ENCODE data around the gene SAA2. TPM values are rescaled to one million over a fixed set of nuclear protein-coding genes. Genes with fewer than 3 reads are reported as not detected.
A peak's percentile ranks its signal among the peaks of the same experiment; 100 is the strongest.
"Not testable (repeated sequence)": the region's sequence is repeated elsewhere in the genome, so short reads cannot be mapped to it uniquely, and the experiment has no call there.

SAA2 gene
- total RNA-seq, 1 experiment from 2014 or later: not detected

GRCh38 chr11:18261721-18262120, 13.3 kb upstream of the SAA2 start:
- Histone ChIP-seq H3K36me3 (ENCODE audit: insufficient read depth, low read length) (no peaks in the 10 kb centered on the region), H3K9ac (ENCODE audit: low read length) (no peak overlapping the region), H3K4me2 (ENCODE audit: low read depth, low read length, poor library complexity, severe bottlenecking) (no peak overlapping the region), H3K4me3 (ENCODE audit: low read length) (no peak overlapping the region), H3K9me3 (ENCODE audit: low read length) (no peaks in the 10 kb centered on the region), H2AFZ (ENCODE audit: low read length) (no peak overlapping the region), H3K9me2 (replicated peaks; ENCODE audit: insufficient read depth, low read length) (no peaks in the 10 kb centered on the region), H3K79me2 (ENCODE audit: low read length) (no peaks in the 10 kb centered on the region), H3K4me1 (ENCODE audit: low read length) (no peaks in the 10 kb centered on the region), H3K27ac (ENCODE audit: low read length) (no peak overlapping the region), H3K27me3 (ENCODE audit: low read length) (no peaks in the 10 kb centered on the region), H4K20me1 (ENCODE audit: insufficient read depth, low read depth, low read length) (no peaks in the 10 kb centered on the region)
- no peak for DNase-seq

DNA sequence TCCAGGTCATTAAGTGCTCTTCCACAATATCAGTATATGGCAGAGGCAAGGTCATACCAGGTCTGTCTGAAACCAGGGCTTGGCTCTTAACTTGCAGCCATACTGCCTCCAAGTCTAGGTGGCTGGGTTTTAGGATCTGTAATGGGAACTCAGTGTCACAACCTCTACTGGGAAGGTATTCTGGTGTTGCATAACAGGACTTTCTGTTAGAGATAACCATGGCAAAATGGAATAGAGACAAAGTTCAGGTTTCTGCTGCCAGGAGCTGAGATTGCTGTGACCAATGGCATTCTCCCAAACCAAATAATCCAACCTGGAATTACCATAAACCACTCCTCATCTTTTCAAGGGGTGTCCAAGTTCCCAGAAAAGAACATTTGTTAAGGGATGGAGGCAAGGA, 10.8 kb upstream of the SAA2 start:
- H3K27me3 ChIP-seq (ENCODE audit: low read length): no peaks in the 10 kb centered on the region
- H2AFZ ChIP-seq (ENCODE audit: low read length): no peak overlapping the region
- H3K9ac ChIP-seq (ENCODE audit: low read length): no peak overlapping the region
- H3K9me3 ChIP-seq (ENCODE audit: low read length): no peaks in the 10 kb centered on the region
- H3K27ac ChIP-seq (ENCODE audit: low read length): no peak overlapping the region
- H3K9me2 ChIP-seq (replicated peaks; ENCODE audit: insufficient read depth, low read length): no peaks in the 10 kb centered on the region
- H3K36me3 ChIP-seq (ENCODE audit: insufficient read depth, low read length): no peaks in the 10 kb centered on the region
- no peaks in the 10 kb centered on the region for H4K20me1 ChIP-seq (ENCODE audit: insufficient read depth, low read depth, low read length)
- DNase-seq: no peak
- no peak overlapping the region for H3K4me3 ChIP-seq (ENCODE audit: low read length)
- H3K4me2 ChIP-seq (ENCODE audit: low read depth, low read length, poor library complexity, severe bottlenecking): no peak overlapping the region
- H3K79me2 ChIP-seq (ENCODE audit: low read length): no peaks in the 10 kb centered on the region
- no peaks in the 10 kb centered on the region for H3K4me1 ChIP-seq (ENCODE audit: low read length)

- Histone ChIP-seq H3K9me3 (ENCODE audit: low read length) (no peaks in the 10 kb centered on the region), H4K20me1 (ENCODE audit: insufficient read depth, low read depth, low read length) (no peaks in the 10 kb centered on the region), H3K9ac (ENCODE audit: low read length) (no peak overlapping the region), H3K9me2 (replicated peaks; ENCODE audit: insufficient read depth, low read length) (no peaks in the 10 kb centered on the region), H3K79me2 (ENCODE audit: low read length) (no peaks in the 10 kb centered on the region), H2AFZ (ENCODE audit: low read length) (no peak overlapping the region), H3K4me1 (ENCODE audit: low read length) (no peaks in the 10 kb centered on the region), H3K27ac (ENCODE audit: low read length) (no peak overlapping the region), H3K36me3 (ENCODE audit: insufficient read depth, low read length) (no peaks in the 10 kb centered on the region), H3K27me3 (ENCODE audit: low read length) (no peaks in the 10 kb centered on the region), H3K4me2 (ENCODE audit: low read depth, low read length, poor library complexity, severe bottlenecking) (no peak overlapping the region), H3K4me3 (ENCODE audit: low read length) (no peak overlapping the region)
- no peak for DNase-seq
Observed at GRCh38 chr11:18254781-18255361, 6.4 kb upstream of the SAA2 start.

DNA sequence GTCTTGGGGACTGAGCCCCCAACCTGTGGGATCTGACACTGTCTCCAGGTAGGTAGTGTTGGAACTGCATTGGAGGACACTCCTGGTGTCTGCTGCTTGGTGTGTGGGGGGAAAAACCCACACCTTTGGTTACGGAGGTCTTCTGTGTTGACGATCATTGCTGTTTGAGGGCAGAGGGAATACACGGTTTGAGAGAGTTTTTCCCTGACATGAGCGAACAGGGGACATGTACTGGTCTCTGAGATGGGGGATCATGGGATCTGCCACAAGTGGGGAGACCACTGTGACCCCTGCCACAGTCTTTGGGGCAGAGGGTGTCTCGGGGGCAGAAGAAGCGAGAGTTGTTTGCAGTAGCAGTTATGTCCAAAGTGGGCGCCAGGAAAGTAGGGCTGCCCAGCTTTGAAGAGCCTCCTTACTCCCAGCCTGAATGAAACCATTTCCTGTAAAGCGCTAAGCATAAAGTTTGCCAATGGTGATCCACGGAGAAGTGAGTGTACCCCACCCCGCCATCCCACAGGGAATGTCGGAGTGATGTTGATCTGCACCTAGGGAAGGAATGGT, 5.4 kb upstream of the SAA2 start:
- Histone ChIP-seq H3K9me2 (replicated peaks; ENCODE audit: insufficient read depth, low read length) (no peaks in the 10 kb centered on the region), H2AFZ (ENCODE audit: low read length) (no peak overlapping the region), H3K9me3 (ENCODE audit: low read length) (no peaks in the 10 kb centered on the region), H3K4me3 (ENCODE audit: low read length) (no peak overlapping the region), H3K36me3 (ENCODE audit: insufficient read depth, low read length) (no peaks in the 10 kb centered on the region), H3K79me2 (ENCODE audit: low read length) (no peaks in the 10 kb centered on the region), H3K4me1 (ENCODE audit: low read length) (no peaks in the 10 kb centered on the region), H3K27ac (ENCODE audit: low read length) (no peak overlapping the region), H4K20me1 (ENCODE audit: insufficient read depth, low read depth, low read length) (no peaks in the 10 kb centered on the region), H3K4me2 (ENCODE audit: low read depth, low read length, poor library complexity, severe bottlenecking) (no peak overlapping the region), H3K9ac (ENCODE audit: low read length) (no peak overlapping the region), H3K27me3 (ENCODE audit: low read length) (no peaks in the 10 kb centered on the region)
- no peak for DNase-seq

DNA sequence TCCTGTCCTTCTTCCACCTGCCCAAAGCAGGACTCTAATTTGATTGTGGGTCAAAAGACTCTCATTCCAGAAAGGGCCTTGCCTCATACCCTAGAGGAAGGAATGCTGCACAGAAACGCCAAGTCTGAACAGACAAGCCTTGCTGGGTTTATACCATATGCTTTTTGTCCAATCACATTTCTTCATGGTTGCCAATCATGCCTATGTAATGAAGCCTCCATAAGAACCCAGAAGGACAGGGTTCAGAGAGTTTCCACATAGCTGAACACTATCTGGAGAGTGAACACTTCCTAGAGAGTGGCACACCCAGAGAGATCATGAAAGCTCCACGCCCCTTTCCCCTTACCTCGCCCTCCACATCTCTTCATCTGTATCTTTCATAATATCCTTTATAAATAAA, 4.8 kb upstream of the SAA2 start:
- Histone ChIP-seq H3K27ac (ENCODE audit: low read length) (no peak overlapping the region), H4K20me1 (ENCODE audit: insufficient read depth, low read depth, low read length) (no peaks in the 10 kb centered on the region)

DNA sequence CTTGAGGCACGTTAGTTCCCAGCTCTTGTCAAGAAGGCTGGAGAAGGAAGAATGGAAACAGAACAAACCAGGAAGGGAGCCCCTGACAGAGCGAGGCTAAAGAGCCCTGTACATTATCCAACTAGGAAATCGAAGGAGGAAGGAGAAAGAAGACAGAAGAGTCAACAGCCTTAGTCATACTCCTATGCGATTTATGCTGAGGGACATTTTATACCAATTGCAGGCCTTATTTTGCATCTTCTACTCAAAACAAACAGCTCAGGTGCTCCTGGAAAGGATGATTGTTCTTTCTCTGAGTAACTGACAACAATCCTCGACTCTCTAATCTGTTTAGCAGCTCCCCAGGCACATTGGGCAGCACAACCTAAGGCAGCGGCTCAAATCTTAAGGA, 1.3 kb downstream of the SAA2 start:
- not testable (repeated sequence) for H3K9me3 ChIP-seq (ENCODE audit: low read length); H3K36me3 ChIP-seq (ENCODE audit: insufficient read depth, low read length); H3K79me2 ChIP-seq (ENCODE audit: low read length); H3K9me2 ChIP-seq (replicated peaks; ENCODE audit: insufficient read depth, low read length); DNase-seq; H3K4me3 ChIP-seq (ENCODE audit: low read length); H4K20me1 ChIP-seq (ENCODE audit: insufficient read depth, low read depth, low read length); H3K4me1 ChIP-seq (ENCODE audit: low read length); H3K4me2 ChIP-seq (ENCODE audit: low read depth, low read length, poor library complexity, severe bottlenecking); H3K27me3 ChIP-seq (ENCODE audit: low read length); H2AFZ ChIP-seq (ENCODE audit: low read length); H3K27ac ChIP-seq (ENCODE audit: low read length); H3K9ac ChIP-seq (ENCODE audit: low read length)

More for the DNA sequence above, 4.8 kb upstream of the SAA2 start:
- DNase-seq: no peak
- H3K9me2 ChIP-seq (replicated peaks; ENCODE audit: insufficient read depth, low read length): no peaks in the 10 kb centered on the region
- no peak overlapping the region for H3K9ac ChIP-seq (ENCODE audit: low read length)
- H3K4me2 ChIP-seq (ENCODE audit: low read depth, low read length, poor library complexity, severe bottlenecking): no peak overlapping the region
- H3K36me3 ChIP-seq (ENCODE audit: insufficient read depth, low read length): no peaks in the 10 kb centered on the region
- no peaks in the 10 kb centered on the region for H3K4me1 ChIP-seq (ENCODE audit: low read length)
- no peaks in the 10 kb centered on the region for H3K79me2 ChIP-seq (ENCODE audit: low read length)
- no peak overlapping the region for H3K4me3 ChIP-seq (ENCODE audit: low read length)
- no peak overlapping the region for H2AFZ ChIP-seq (ENCODE audit: low read length)
- no peaks in the 10 kb centered on the region for H3K27me3 ChIP-seq (ENCODE audit: low read length)
- H3K9me3 ChIP-seq (ENCODE audit: low read length): no peaks in the 10 kb centered on the region

DNA sequence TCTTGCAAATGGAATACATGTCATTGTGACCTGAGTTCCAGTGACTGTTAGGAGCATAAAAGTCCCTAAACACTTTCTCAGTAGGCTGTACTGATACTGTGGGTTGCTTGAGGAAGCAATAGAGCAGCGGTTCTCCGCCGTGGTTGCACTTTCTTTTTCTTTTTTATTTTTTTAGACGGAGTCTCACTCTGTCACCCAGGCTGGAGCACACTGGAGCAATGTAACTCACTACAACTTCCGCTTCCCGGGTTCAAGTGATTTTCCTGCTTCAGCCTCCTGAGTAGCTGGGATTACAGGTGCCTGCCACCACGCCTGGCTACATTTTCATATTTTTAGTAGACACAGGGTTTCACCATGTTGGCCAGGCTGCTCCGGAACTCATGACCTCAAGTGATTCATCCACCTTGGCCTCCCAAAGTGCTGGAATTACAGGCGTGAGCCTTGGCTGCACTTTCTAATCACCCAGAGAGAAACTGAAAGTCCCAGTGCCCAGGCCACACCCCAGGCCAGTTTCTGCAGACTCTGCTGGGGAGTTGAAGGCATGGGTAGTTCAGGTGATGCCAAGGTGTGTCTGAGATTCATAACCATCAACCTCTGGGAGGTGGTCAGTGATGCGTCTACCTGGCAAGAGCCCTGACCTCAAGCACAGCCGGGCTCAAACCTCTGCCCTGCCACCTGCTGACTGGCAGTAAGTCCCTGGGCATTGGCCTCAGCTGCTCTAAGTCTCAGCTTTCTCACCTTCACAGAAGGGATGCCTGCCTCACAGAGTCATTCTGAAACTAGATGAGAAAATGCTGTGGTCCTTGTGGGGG, 1.9 kb downstream of the SAA2 start:
- H3K9ac ChIP-seq (ENCODE audit: low read length); H3K36me3 ChIP-seq (ENCODE audit: insufficient read depth, low read length); H3K27me3 ChIP-seq (ENCODE audit: low read length); H3K9me2 ChIP-seq (replicated peaks; ENCODE audit: insufficient read depth, low read length); H3K9me3 ChIP-seq (ENCODE audit: low read length); H3K4me1 ChIP-seq (ENCODE audit: low read length); H3K27ac ChIP-seq (ENCODE audit: low read length); H3K79me2 ChIP-seq (ENCODE audit: low read length); H4K20me1 ChIP-seq (ENCODE audit: insufficient read depth, low read depth, low read length); H3K4me3 ChIP-seq (ENCODE audit: low read length): not testable (repeated sequence)
- peak overlapping the region; percentile 27 for H3K4me2 ChIP-seq (ENCODE audit: low read depth, low read length, poor library complexity, severe bottlenecking)
- H2AFZ ChIP-seq (ENCODE audit: low read length): peak overlapping the region; percentile 54; the same call in 1 of the 2 replicates
- peak; percentile 28 for DNase-seq

DNA sequence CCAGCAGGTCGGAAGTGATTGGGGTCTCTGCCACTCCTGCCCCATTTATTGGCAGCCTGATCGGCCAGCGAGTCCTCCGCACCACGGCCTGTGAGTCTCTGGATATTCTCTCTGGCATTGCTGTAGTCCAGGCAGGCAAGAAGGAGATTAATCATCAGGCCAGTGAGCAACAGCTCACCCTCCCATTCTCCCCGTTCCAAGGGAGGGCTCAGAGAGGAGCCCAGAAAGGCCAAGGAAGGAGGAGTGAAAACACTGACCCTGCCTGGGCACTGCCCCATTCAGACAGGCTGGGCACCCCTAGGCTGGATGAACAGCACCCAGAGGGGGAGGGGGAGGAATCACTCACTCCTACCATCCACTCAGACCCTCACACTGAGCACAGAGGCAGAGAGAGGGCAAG, 3.1 kb downstream of the SAA2 start:
- Histone ChIP-seq H3K4me1 (ENCODE audit: low read length) (no peaks in the 10 kb centered on the region; the same call in 1 of the 2 replicates), H4K20me1 (ENCODE audit: insufficient read depth, low read depth, low read length) (no peaks in the 10 kb centered on the region), H3K9me2 (replicated peaks; ENCODE audit: insufficient read depth, low read length) (no peaks in the 10 kb centered on the region), H3K4me3 (ENCODE audit: low read length) (no peak overlapping the region), H3K36me3 (ENCODE audit: insufficient read depth, low read length) (no peaks in the 10 kb centered on the region), H3K27me3 (ENCODE audit: low read length) (no peaks in the 10 kb centered on the region), H3K4me2 (ENCODE audit: low read depth, low read length, poor library complexity, severe bottlenecking) (no peak overlapping the region), H3K79me2 (ENCODE audit: low read length) (no peaks in the 10 kb centered on the region), H3K27ac (ENCODE audit: low read length) (no peak overlapping the region), H3K9me3 (ENCODE audit: low read length) (no peaks in the 10 kb centered on the region), H3K9ac (ENCODE audit: low read length) (no peak overlapping the region), H2AFZ (ENCODE audit: low read length) (no peak overlapping the region; the same call in 1 of the 2 replicates)
- DNase-seq: no peak

All from Karpas-422 (cell line).